WI38 (cell line): ENCODE measurements around the gene GFOD1.
"Not testable (repeated sequence)": the region's sequence is repeated elsewhere in the genome, so short reads cannot be mapped to it uniquely, and the experiment has no call there.

ENCODE experiments used
- H3K4me3 ChIP-seq: 2 replicates; pipeline ENCODE4 v1.5.1; 2011; ENCODE audit warnings: low read depth, mild to moderate bottlenecking, control low read depth, low read length
- CTCF ChIP-seq: IDR thresholded peaks from 2 replicates; pipeline ENCODE4 v1.5.1; 2012; ENCODE audit warnings: low read depth, mild to moderate bottlenecking, control low read depth, low read length

GFOD1 gene

DNA sequence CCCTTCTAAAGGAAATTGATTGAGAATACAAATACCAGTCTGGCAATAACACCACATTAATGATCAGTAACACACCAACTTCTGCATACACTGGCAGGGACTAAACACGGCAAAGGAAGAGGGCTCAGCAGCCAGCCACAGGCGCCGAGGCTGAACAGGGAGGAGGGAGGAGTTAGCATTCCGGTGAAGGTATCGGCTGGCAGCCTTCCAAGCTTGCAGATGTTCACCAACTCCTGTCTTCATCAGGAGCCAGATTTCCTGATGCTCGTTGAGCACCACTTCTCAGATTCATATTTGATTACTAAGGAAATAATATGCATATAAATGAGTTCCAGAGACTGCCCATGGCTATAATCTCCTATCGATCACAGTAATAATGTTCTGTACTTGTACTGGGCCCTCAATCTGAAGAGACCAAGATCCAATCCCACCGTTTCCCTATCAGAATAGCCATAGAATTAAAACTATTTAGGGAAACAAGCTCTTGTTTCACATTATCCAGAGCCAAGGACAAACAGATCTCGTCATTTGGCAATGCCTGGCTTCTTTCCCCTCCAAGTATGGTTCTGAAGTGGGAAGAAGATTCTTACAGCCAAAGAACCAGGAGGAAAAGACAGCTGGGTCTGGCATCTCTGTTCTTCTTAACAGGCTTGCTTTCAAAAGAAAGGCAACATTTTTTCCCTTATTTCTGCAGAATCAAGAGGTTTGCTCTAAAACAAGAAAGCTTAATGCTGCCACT, 42.2 kb downstream of the GFOD1 start:
- no peak overlapping the region for H3K4me3 ChIP-seq
- no peak for TF ChIP-seq CTCF

DNA sequence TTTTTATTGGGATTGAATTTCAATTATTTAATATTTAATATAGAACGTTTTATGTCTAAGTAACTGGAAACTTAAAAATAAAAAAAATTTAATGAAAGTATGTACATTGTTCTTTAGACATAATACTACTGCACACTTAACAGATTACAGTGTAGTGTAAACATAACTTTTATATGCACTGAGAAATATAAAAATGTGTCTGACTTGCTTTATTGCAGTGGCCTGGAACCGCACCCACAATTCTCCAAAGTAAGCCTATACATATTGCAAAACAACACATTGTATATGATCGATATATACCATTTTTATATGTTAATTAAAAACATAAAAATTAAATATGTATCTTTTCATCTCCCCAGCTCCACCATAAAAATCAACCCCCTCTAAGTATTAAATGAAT, 42.8 kb downstream of the GFOD1 start:
- TF ChIP-seq CTCF, result no peak
- H3K4me3 ChIP-seq, result no peak overlapping the region

GRCh38 chr6:13443978-13444377, 43.4 kb downstream of the GFOD1 start:
- H3K4me3 ChIP-seq, result not testable (repeated sequence)

DNA sequence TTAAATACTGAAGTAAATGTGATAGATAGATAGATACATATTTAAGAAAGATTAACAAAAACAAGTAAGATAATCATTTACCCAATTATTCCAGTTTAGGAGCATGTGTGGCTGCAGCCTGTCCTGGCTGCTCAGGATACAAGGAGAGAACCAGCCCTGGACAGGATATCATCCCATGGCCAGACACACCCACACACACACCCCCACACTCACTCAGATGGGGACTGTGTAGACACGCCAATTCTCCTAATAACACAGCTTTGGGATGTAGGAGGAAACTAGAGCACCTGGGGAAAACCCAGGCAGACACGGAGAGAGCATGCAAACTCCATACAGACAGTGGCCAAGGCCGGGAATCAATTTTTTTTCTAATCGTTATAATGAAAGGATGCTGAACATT, 45.6 kb downstream of the GFOD1 start:
- TF ChIP-seq CTCF, result no peak
- no peak overlapping the region for H3K4me3 ChIP-seq

DNA sequence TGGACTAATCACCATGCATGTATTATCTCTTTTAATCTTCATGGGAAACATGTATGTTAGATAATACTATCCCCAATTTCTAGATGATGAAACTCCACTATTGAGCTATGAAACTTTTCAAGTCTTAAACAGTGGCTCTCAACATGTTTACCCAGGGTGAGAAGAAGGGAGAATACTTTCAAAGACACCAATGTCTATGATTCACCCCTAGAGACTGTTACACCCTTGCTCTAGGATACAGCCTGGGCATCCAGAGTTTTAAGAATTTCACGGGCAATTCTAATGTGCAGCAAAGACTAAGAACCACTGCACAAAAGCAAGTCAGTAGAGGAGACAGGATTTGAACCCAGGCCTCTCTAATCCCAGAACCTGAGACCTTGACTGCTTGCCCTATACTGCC, 47.8 kb downstream of the GFOD1 start:
- H3K4me3 ChIP-seq, result no peak overlapping the region
- no peak for TF ChIP-seq CTCF

- no peak for TF ChIP-seq CTCF
- H3K4me3 ChIP-seq, result no peak overlapping the region
Observed at GRCh38 chr6:13438126-13438525, 49.3 kb downstream of the GFOD1 start.

- TF ChIP-seq CTCF, result no peak
- no peak overlapping the region for H3K4me3 ChIP-seq
Observed at GRCh38 chr6:13437218-13437996, 50.0 kb downstream of the GFOD1 start.
